Stimulated activated CD4-positive, alpha-beta T cell treated with anti-CD3 and anti-CD28 coated beads, Interleukin-12 subunit alpha, Interleukin-12 subunit beta, amount 100 ng/mL, for 4 hours (primary cell): ENCODE results near the gene GALNTL6.
"Not testable (repeated sequence)": the region's sequence is repeated elsewhere in the genome, so short reads cannot be mapped to it uniquely, and the experiment has no call there.

Experiments used
- DNase-seq: peaks from one replicate; pipeline ENCODE4 v3.0.0-alpha.2; 2020

GALNTL6 gene

DNA sequence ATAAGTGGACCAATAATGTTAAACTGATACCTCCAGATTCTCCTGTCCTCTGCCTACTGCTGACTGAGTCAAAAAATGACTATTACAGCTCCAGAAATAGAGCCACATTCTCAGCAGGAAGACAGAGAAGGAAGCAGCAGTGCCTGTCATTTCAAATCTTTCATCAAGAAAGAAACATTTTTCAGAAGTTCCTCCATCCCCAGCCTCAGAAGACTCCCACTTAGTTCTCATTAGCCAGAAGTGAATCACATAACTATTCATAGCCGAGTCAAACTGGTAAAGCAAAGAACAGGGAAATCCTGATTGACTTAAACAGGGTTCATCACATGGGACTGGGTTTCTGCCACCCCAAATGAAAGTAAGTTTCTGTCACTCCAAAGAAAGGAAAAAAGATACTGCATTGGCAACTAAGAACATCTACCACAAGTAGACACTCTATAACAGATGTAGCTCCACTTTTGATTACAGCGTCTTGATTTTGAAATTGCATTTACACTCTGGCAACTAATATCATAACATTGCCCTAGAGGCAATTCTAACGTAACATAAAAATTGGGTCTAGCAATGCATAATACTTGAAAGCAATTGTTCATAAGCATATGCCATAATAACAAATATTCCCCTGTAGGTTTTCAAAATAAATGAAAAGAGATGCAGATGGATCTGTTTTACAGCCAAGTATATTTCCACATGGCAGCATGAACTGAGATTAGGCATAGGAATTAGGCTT lies 599.8 kb downstream of the GALNTL6 start:
- no peak for DNase-seq

DNA sequence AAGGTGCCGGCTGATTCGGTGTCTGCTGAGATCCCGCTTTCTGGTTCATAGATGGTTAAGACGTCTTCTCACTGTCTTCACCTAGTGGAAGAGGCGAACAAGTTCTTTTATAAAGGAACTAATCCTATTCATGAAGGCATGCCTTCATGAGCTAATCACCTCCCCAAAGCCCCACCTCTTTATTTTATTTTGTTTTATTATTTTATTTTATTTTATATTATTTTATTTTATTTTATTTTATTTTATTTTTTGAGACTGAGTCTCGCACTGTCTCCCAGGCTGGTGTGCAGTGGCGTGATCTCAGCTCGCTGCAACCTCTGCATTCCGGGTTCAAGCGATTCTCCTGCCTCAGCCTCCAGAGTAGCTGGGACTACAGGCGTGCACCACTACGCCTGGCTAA lies 615.8 kb downstream of the GALNTL6 start:
- not testable (repeated sequence) for DNase-seq

DNA sequence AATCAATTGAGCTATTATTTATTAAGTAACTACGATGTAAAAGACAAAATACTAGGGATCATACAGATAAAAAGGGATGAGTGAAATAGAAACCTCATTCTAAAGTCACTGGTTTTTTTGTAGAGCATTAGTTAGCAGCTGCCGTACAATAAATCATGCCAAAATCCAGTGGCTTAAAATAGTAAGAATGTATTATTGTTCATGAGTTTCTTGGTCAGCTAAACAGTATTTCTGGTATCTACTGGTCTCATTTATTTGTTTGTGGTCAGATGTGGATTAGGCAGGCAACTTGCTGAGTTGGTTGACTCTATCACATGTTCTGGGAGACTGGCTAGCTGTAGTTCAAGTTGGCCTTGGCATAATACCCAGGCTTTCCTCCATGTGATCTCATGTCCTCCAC lies 667.3 kb downstream of the GALNTL6 start:
- DNase-seq, result no peak

DNA sequence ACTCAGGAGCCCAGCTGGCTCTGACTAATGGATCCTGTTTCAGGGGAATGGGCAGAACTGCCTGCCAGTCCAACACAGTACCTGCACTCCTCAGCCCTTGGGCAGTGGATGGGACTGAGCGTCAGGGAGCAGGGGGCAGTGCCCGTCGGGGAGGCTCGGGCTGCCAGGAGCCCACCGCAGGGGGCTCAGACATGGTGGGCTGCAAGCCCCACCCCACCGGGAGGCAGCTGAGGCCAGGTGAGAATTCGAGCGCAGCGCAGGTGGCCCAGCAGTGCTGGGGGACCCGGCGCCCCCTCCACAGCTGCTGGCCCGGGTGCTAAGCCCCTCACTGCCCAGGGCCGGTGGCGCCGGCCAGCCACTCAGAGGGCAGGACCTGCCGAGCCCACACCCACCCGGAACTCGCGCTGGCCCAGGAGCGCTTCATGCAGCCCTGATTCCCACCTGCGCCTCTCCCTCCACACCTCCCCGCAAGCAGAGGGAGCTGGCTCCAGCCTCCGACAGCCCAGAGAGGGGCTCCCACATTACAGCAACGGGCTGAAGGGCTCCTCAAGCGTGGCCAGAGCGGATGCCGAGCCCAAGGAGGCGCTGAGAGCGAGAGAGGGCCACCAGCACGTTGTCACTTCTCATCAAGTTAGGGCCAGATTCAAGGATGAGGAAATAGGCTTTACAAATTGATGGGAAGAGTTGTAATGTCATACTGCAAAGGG lies 668.8 kb downstream of the GALNTL6 start:
- DNase-seq, result no peak

DNA sequence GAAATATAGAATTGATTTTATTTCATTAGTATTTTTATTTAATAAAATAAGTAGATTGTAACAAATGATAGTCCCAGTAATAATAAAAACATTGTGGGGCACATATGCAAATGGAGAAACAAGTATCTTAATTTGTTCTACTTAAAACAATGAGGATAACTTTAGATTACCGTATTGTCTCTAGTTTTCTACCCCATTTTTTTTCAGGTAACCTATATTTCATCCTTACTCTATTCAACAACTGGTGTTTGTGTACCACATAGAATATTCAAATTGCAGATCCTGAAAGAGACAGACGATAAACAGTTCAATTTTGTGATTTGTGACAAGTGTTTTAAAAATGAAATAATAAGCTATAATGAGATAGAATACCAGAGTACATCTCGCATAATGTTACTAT lies 671.8 kb downstream of the GALNTL6 start:
- no peak for DNase-seq

DNA sequence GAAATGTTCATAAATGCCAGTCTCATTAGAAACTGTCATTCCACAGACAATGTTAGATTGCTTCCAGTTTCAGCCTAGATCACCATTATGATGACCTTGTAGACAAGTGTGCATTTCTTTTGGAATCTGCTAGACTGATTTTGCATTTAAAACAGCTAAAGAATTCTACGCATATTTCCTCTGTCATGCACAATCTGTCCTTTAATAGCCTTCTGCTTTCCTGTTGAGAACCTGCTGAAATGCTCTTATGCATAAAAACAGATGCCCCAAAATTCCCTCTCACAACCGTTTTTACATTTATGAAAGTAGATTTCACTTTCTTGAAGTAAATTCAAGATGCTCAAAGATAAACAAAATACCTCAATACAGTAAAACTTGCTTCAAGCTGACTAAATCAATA lies 673.3 kb downstream of the GALNTL6 start:
- no peak for DNase-seq

DNA sequence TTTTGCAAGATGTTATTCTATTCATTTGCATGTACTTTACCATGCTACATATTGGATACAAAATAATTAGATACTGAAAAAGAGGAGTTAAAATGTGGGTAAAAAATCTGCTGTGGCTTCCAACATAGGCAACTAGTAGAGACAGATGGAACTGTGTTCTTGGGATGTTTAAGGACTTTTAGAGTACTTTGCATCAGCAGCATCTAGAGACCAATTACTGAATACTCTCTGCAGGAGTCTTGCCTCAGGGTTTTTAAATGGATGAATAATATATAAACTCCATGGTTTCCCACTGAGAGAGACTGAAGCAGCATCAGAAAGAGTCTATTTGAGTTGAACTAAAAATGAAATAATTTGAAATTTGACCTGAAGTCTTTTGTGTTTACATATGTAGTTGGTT lies 676.7 kb downstream of the GALNTL6 start:
- no peak for DNase-seq

DNA sequence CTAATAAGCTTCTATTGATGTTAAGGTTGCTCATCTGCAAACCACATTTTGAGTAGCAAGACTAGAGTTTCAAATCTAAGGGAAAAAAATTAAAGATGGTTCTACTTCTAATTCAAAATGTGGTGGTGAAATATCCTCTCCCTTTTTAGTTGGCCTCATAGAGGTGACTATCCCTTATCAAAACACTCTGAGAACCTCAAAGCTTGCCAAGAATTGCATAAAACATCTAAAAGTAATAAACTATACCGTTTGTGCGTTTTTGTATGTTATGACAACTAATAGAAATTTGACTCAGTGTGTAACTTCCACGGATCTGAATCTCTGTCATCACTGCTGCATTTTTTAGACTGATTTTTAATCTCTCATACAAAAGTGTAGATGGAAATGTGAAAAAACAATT lies 682.6 kb downstream of the GALNTL6 start:
- no peak for DNase-seq

DNA sequence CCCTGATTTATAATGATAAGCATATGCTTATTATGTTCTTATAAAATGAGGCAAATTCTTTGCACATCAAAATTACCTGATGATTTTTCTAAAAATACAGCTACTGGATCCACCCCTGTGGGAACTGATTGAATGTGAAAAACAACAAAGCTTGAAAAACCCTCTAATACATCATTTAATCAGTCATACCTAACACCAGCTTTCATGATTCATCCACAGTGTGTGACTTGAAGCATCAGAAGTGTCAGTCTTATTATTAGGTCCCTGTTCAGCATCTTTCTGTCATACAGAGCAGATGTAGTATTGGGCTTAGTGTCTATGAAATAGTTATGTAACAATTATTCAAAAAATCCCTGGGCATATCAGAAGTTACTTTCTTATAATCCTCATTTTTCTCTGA lies 684.1 kb downstream of the GALNTL6 start:
- DNase-seq, result no peak

DNA sequence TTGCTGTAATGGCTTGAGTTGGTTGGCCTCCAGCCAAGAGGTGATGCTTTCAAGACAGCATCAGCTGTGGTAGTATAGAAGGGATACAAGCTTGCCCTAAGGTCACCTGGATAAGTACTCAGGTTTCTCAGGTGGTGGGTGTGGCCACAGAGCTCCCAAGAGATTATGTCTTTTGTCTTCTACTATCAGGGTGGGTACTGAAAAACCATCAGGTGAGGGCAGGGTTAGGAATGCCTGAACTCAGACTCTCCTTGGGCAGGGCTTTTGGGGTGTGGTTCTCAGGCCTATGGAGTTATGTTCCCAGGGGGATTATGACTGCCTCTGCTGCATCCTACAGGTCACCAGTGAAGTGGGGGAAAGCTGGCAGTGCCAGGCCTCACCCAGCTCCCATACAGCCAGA lies 700.8 kb downstream of the GALNTL6 start:
- DNase-seq, result no peak

DNA sequence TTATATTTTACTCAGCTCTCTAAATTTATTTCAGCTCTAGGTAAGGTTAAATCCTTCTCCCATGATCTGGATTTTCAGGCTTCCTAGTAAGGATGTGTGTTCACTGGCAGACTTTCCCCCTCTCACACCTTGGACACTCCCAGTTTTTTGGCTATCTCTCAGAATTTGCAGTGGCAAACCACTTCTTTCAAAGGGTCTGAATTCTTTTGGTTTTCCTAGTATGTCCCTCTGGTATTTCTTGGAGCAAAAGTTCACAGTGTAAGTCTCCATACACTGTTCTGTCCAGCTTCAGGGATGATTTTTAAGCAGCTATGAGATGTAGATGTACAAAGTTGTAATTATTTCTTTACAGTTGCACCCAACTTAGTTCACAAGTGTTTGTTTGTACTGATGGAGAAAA lies 701.6 kb downstream of the GALNTL6 start:
- DNase-seq, result no peak

DNA sequence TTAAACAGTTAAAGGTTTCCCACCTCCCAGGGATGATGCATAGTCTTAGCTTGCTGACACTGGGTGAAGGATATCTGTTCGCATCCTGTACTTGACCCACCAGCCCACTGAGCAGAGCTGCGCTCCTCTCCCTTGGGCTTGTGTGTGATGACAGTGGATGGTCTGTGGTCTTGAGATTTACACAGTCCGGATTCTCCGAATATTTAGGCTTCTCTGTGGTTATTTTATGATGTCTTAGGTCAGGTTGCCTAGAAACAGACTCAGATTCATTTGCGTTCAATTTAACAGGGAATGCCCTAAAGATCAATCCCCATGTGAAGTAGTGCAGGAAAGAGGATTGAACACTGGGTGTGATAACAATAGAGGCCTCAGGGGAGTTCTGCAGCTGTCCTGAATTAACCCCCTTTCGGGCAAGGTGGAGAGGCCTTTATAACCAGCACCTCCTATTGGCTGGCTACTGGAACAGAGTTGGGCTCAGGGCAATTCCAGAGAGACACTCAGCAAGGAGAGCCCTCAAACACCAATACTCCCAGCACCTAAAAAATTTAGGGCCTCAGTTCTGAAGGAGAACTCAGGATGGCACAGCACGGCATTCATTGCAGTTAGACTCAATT lies 702.2 kb downstream of the GALNTL6 start:
- DNase-seq, result no peak

DNA sequence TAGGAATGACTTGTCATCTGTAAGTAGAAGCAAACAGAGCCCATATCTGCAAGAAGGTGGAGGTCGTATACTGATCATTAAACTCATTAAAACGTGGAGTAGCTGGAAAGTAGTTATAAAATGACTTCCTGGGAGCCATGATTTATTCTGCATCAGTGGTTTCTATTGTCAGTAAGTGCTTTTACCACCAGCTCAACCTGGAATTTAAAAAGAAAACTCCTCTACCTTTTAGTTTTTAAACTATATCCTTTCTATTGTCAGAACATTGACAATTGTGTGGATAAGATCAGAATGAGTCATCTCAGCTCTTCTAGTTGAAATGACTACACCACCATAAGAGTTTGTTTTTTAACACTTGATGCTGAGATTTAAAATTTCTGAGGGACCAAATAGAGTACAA lies 704.2 kb downstream of the GALNTL6 start:
- DNase-seq, result no peak

DNA sequence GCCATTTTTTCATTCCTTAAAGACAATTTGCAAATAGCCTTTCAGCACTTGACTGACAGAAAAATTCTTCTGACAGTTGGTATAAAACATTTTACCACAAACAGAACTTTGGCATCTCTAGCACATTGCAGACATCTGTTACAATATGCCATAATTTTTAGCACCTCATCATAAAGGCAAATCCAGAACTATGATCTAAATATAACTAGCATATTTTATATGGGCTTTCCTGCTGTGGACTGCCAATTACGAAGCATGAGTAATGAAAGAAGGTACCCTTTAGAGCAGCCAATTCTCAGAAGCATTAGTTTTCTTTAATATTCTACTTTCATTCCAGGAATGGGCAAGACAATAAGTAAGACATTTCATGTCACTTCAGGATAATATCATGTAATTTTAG lies 708.0 kb downstream of the GALNTL6 start:
- DNase-seq, result no peak

DNA sequence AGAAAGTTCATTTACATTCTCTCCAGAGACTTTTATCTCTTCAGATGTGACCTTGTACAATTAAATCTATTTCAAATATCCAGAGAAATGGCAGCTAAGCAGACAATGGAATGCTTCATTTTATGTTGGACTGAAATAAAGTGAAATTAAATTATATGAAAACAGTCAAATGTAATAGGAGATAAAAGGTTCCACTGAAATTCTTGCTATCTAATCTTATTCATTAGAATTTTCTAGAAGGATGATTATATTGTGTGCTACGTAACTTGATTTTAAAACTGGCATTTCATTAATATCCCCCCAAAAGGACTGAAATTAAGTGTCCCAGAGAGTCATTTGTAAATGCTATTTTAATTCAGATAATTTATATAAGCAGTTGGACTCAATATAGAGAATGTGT lies 708.5 kb downstream of the GALNTL6 start:
- no peak for DNase-seq

DNA sequence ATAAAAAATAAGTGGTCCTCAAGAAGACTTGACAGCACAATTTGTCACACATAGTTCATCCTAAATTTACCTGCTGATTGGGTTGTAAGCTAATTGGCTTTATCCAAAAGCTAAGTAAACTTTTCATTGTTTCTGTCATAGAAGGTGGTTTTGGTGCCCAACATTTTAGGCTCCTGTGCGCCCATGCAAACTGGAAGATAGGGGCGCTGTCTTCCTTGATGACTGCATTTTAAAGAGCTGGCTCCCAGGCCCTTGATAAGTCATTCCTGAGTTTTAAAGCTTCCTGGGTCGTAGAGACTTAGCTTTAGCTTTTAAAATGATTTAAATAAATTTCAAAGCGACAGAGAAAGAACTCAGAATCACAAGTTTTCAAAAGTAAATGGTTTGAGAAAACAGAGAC lies 730.0 kb downstream of the GALNTL6 start:
- no peak for DNase-seq

DNA sequence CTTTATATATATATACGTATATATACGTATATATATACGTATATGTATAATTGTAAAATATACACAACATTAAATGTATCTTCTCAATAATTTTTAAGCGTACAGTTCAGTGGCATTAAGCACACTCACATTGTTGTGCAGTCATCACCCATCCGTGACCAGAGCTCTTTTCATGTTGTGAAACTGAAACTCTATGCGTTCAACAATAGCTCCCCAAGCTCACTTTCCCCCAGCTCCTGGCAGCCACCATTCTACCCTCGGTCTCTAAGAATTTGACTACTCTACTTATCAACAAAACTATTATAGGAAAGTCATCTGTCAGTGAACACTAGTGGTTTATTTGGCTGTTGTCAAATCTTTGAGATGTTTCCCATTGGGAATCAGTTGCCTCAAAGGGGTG lies 733.6 kb downstream of the GALNTL6 start:
- DNase-seq, result no peak

DNA sequence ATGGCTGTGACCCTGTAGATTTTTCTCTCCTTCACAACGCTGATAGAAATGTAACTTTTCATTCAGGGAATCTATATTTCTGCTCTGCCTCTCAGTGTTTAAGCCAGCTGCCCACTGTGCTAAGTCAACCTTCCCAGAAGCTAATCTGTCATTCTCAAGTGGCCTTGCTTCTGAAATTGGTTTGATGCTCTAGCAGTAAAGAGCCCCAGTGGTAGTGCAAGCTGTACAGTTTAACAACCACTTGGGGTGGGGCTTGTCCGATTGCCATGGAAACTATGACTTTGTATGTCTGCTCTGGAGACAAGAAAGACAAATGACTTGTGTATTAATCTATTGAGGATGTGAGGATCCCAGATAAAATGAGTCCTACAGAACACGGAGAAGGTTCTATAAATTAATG lies 734.5 kb downstream of the GALNTL6 start:
- no peak for DNase-seq

DNA sequence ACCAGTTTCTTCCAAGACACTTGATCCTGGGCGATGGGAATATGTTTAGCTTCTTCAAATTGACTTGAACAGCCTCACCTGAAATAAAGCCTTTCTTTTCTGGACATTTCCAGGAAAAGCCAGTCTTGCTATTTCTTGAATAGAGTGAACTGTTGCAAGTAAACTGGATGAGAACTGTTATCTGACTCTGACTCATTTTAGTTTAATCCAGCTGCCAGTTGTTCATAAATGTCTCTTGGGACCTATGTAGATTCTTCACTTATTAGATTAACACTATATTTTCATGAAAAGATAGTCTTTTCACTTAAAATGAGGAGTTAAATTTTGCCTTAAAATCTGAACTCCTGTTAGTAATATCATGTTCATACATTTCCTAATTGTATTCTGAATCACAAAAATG lies 740.0 kb downstream of the GALNTL6 start:
- no peak for DNase-seq

DNA sequence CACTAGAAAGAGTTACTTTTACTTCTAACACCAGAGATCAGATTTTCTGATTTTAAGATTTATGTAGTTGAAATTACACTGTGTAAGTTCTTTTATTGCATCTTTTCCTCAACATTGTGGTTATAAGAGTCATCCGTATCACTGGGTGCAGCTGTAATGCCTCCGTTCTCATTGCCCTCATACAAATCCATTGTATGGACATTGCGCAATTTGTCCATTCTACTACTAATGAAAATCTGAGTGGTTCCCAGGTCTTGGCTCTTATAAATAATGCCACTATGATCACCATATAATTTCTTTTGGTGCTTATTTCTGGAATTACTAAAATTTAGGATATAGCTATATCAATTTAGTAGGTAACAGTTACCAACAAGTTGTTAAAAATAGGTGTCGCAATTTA lies 741.4 kb downstream of the GALNTL6 start:
- no peak for DNase-seq

DNA sequence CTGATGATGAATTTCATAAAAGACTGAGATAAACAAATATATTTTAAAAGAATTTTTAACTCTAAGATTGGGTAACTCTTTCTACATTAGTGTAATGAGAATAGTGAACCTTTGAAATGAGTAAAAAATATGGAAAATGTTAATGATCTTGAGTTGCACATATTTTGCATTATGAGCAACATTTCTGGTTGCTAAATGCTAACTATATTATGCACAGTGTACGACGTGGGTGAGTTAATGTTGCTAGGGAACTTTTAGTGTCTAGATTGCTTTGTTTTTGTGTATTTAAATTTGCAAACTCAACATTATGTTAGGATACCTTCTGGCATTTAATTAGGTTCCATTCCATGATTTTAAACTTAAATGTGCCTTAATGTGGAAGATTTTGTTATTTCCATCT lies 742.5 kb downstream of the GALNTL6 start:
- DNase-seq, result no peak

DNA sequence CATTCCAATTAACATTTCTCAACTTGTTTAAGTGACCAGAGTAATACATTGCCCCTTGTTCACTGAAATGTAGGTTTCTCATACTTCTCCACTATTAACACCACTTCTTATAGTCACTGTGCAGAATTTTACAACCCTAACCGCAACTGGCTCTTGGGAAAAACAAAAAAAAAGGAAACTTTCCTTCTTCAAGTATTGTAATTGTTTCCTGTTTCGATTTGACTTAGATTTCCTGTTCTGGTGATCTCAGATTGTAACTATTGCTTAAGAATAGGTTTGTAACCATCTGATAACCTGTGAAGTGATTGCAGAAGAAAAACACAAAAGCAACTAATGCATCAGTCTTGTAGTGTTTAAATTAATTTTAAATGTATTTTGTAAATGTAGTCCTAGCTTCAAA lies 760.7 kb downstream of the GALNTL6 start:
- no peak for DNase-seq

DNA sequence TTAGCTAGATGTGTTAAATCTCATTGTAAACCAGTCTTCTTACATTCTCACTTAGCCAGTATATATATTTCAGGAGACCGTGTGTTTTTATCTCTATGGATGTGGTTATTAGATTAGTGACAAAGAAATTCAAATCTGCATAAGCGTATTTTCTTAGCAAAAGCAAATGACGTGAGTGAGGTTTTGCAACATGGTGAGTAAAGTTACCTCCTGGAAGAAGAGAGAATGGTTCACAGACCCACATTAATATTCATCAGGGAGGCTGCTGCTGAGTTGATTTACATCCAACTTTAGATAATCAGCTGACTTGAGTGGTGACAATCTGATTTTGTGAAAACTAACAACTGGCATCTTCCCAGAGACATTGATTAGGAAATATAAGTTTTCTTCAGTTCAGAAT lies 765.5 kb downstream of the GALNTL6 start:
- DNase-seq, result no peak

DNA sequence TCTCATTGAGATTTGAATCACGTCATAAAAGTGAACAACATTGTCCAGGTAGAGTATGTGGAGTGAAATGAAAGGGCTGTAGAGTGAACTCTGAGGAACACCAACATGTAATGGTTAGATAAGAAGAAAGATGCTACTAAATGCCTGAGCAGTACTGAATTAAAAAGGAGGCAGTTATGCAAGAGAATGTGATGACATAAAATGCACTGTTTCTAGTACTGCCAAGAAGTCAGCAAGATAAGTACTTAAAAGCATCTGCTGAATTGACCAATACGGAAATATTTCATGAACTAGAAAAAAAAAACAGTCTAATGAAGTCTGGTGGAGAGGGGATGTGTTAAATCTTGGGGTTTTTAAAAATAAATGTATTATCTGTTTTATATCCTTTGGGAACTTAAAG lies 771.6 kb downstream of the GALNTL6 start:
- no peak for DNase-seq

DNA sequence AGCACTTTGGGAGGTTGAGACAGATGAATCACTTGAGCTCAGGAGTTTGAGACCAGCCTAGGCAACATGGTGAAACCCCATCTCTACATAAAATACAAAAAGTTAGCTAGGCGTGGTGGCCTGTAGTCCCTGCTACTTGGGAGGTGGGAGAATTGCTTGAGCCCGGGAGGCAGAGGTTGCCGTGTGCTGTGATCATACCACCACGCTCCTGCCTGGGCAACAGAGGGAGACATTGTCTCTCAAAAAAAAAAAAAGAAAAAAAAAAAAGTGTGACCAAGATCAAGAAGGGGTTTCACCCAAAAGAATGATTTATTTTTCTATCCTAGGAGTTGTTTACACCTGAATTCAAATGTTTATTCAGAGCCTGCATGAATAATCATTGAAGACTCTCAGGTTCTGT lies 783.0 kb downstream of the GALNTL6 start:
- no peak for DNase-seq
